ENCODE results near the gene GEMIN7. TPM values are rescaled to one million over a fixed set of nuclear protein-coding genes. Genes with fewer than 3 reads are reported as not detected.

Gene GEMIN7
- total and polyA plus RNA-seq, 2 of the 13 experiments (the other 11 are each of a cell fraction or from before 2014, with no cell fraction given): 24.1 to 30.6 TPM

GRCh38 chr19:45097776-45098520 is 18.9 kb downstream of the GEMIN7 start (continued):
- TF ChIP-seq BCL3 (CRISPR knock-in tag; IDR thresholded peaks at IDR 0.05) (no peak), KLF13 (CRISPR knock-in tag; IDR thresholded peaks at IDR 0.05) (no peak), PRMT3 (CRISPR knock-in tag; IDR thresholded peaks at IDR 0.05; ENCODE audit: borderline replicate concordance, low read depth) (no peak), ZSCAN29 (CRISPR knock-in tag; conservative IDR thresholded peaks at IDR 0.05) (no peak), REXO4 (CRISPR knock-in tag; IDR thresholded peaks at IDR 0.05; ENCODE audit: borderline replicate concordance) (no peak), TFDP1 (CRISPR knock-in tag; IDR thresholded peaks at IDR 0.05; ENCODE audit: borderline replicate concordance) (no peak), ELF3 (CRISPR knock-in tag; IDR thresholded peaks at IDR 0.05) (peak; percentile 44), ZNF609 (CRISPR knock-in tag; IDR thresholded peaks at IDR 0.05; ENCODE audit: borderline replicate concordance) (no peak), ZNF138 (CRISPR knock-in tag; IDR thresholded peaks at IDR 0.05; ENCODE audit: low read depth) (no peak), NCOA2 (CRISPR knock-in tag; IDR thresholded peaks at IDR 0.05) (no peak; the same call in 1 of the 2 replicates), PAWR (CRISPR knock-in tag; IDR thresholded peaks at IDR 0.05; ENCODE audit: borderline replicate concordance) (no peak), SMAD3 (CRISPR knock-in tag; IDR thresholded peaks at IDR 0.05) (no peak), RBM39 (IDR thresholded peaks at IDR 0.05; ENCODE audit: low read depth, low read length, poor library complexity, severe bottlenecking) (no peak), NFYC (CRISPR knock-in tag; IDR thresholded peaks at IDR 0.05) (no peak), FOXJ3 (CRISPR knock-in tag; IDR thresholded peaks at IDR 0.05; ENCODE audit: borderline replicate concordance) (0 out of 2 replicates have a peak, but pooled peaks have one; percentile 40)
